ENCODE measurements around the gene ERFL. TPM values are rescaled to one million over a fixed set of nuclear protein-coding genes. Genes with fewer than 3 reads are reported as not detected.

Gene ERFL
- total and polyA plus RNA-seq, 2 of the 8 experiments (the other 6 are each of a cell fraction or from before 2014, with no cell fraction given) = 0.12 TPM; not detected in 1

- TF ChIP-seq BRCA1 (IDR thresholded peaks at IDR 0.05; ENCODE audit: low read depth, low read length) (no peak), EGR1 (IDR thresholded peaks at IDR 0.05; ENCODE audit: borderline replicate concordance, low read depth, low read length) (no peak), NANOG (IDR thresholded peaks at IDR 0.05; ENCODE audit: insufficient read depth, low read depth, low read length, poor library complexity, severe bottlenecking) (no peak), SAP30 (IDR thresholded peaks at IDR 0.05; ENCODE audit: insufficient read depth, insufficient replicate concordance, low read length) (no peak), MAFK (IDR thresholded peaks at IDR 0.05; ENCODE audit: low read depth, low read length) (no peak)
Measured at GRCh38 chr19:41908724-41909464, 19.4 kb downstream of the ERFL start (continued).

All from H1 (cell line).